NB4 (cell line): ENCODE data around the gene PCDHB16.
"Not testable (repeated sequence)": the region's sequence is repeated elsewhere in the genome, so short reads cannot be mapped to it uniquely, and the experiment has no call there.

Experiments used
- DNase-seq: peaks from one replicate; pipeline ENCODE4 v3.0.0; 2010; ENCODE audit warnings: low read depth
- H3K4me3 ChIP-seq: one replicate; pipeline ENCODE4 v1.5.1; 2011; ENCODE audit warnings: mild to moderate bottlenecking, low read depth, low read length, moderate library complexity
- CTCF ChIP-seq: IDR thresholded peaks from one replicate; pipeline ENCODE4 v1.5.1; 2012; ENCODE audit warnings: low read depth, low read length
- MAX ChIP-seq: IDR thresholded peaks from 2 replicates; pipeline ENCODE4 v1.6.1; 2011; ENCODE audit warnings: low read depth, low read length
- MYC ChIP-seq: IDR thresholded peaks from 2 replicates; pipeline ENCODE4 v1.6.1; 2011; ENCODE audit warnings: low read depth, low read length
- POLR2A ChIP-seq: IDR thresholded peaks from 2 replicates; pipeline ENCODE4 v1.6.1; 2011; ENCODE audit warnings: mild to moderate bottlenecking; ENCODE audit not compliant: insufficient read length; ENCODE audit errors: extremely low read depth

The PCDHB16 gene

GRCh38 chr5:141213656-141214339 is 31.6 kb downstream of the PCDHB16 start, which contains the start of gene PCDHB13:
TSS of gene PCDHB13 (plus strand) at chr5:141213919. CDS start at chr5:141214124, 205 bp downstream.
- H3K4me3 ChIP-seq = not testable (repeated sequence)
- peak; percentile 66 for DNase-seq
- TF ChIP-seq CTCF = peak; percentile 35

- DNase-seq, H3K4me3 ChIP-seq: not testable (repeated sequence)
Observed at GRCh38 chr5:141214583-141214982, 32.4 kb downstream of the PCDHB16 start.

GRCh38 chr5:141215504-141215903 is 33.3 kb downstream of the PCDHB16 start:
- not testable (repeated sequence) for H3K4me3 ChIP-seq, DNase-seq

- not testable (repeated sequence) for DNase-seq, H3K4me3 ChIP-seq
Observed at GRCh38 chr5:141216035-141216434, 33.8 kb downstream of the PCDHB16 start.

GRCh38 chr5:141223112-141223783 is 41.1 kb downstream of the PCDHB16 start, which contains the start of gene PCDHB14:
TSS of gene PCDHB14 (plus strand) at chr5:141223343. CDS start at chr5:141223506, 163 bp downstream.
- peak; percentile 64 for DNase-seq

GRCh38 chr5:141224844-141225243 is 42.7 kb downstream of the PCDHB16 start:
- not testable (repeated sequence) for DNase-seq, H3K4me3 ChIP-seq

More at GRCh38 chr5:141223112-141223783, 41.1 kb downstream of the PCDHB16 start, which contains the start of gene PCDHB14:
- no peak for TF ChIP-seq MYC
- peak; percentile 24; the same call in 1 of the 2 replicates for TF ChIP-seq MAX
- no peak for TF ChIP-seq POLR2A
- no peak within 1 kb of the TSS for H3K4me3 ChIP-seq

GRCh38 chr5:141225421-141225820 is 43.2 kb downstream of the PCDHB16 start:
- H3K4me3 ChIP-seq, DNase-seq: not testable (repeated sequence)

GRCh38 chr5:141234109-141234667 is 52.0 kb downstream of the PCDHB16 start:
- TF ChIP-seq MAX = no peak
- TF ChIP-seq POLR2A = no peak
- no peak for TF ChIP-seq MYC
- TF ChIP-seq CTCF = peak; percentile 29
- DNase-seq = no peak
- no peak overlapping the region for H3K4me3 ChIP-seq
